WTC11 (cell line): Measurements from ENCODE around the gene EML6. TPM values are rescaled to one million over a fixed set of nuclear protein-coding genes. Genes with fewer than 3 reads are reported as not detected.

ENCODE experiments used
- ATAC-seq: fragments of 200-7000 bp; cut with Tn5 transposase; 2 replicates; pipeline ENCODE4 v1.10.0; 2021; ENCODE audit warnings: mild to moderate bottlenecking, moderate library complexity
- CTCF ChIA-PET: fragments of 300-600 bp; sonication (Branson Sonifier 250); formaldehyde crosslinking; loops from one replicate; lab custom pipeline; 2021; ENCODE audit warnings: antibody characterized with exemption; lab: Charles Lee
- POLR2A ChIA-PET: fragments of 350-600 bp; sonication (Branson Sonifier 250); formaldehyde crosslinking; loops from one replicate; lab custom pipeline; 2021; ENCODE audit warnings: antibody characterized with exemption; lab: Charles Lee
- DNase-seq: peaks from one replicate; pipeline ENCODE4 v3.0.0; 2021; ENCODE audit warnings: low spot score
- H3K27ac Mint-ChIP-seq: 2 replicates; pipeline ENCODE4 v1.8.0; 2021; ENCODE audit warnings: mixed read lengths
- H3K27me3 Mint-ChIP-seq: 2 replicates; pipeline ENCODE4 v1.8.0; 2021; ENCODE audit warnings: low read depth, mild to moderate bottlenecking, moderate library complexity, mixed read lengths
- H3K36me3 Mint-ChIP-seq: 2 replicates; pipeline ENCODE4 v1.8.0; 2021; ENCODE audit warnings: mixed read lengths
- H3K4me1 Mint-ChIP-seq: 2 replicates; pipeline ENCODE4 v1.8.0; 2022; ENCODE audit warnings: mixed read lengths
- H3K4me3 Mint-ChIP-seq: 2 replicates; pipeline ENCODE4 v1.8.0; 2021; ENCODE audit warnings: mild to moderate bottlenecking, moderate library complexity, mixed read lengths
- H3K9me3 Mint-ChIP-seq: 2 replicates; pipeline ENCODE4 v1.8.0; 2021; ENCODE audit warnings: mixed read lengths
- ARID4B ChIP-seq: sonication (generic); formaldehyde crosslinking; IDR thresholded peaks from 2 replicates; pipeline ENCODE4 v1.8.0; 2023; ENCODE audit warnings: missing genetic modification reagents, mild to moderate bottlenecking, borderline replicate concordance
- E2F5 ChIP-seq: sonication (generic); formaldehyde crosslinking; IDR thresholded peaks from 2 replicates; pipeline ENCODE4 v1.8.1; 2022; ENCODE audit warnings: mild to moderate bottlenecking, moderate library complexity, missing genetic modification reagents
- NFATC4 ChIP-seq: fragments of 250-450 bp; sonication (Bioruptor Pico); IDR thresholded peaks from 2 replicates; pipeline ENCODE4 v1.9.0; 2021; ENCODE audit warnings: mild to moderate bottlenecking
- SOX15 ChIP-seq: fragments of 250-450 bp; sonication (Bioruptor Pico); IDR thresholded peaks from 2 replicates; pipeline ENCODE4 v1.9.0; 2021; ENCODE audit warnings: mild to moderate bottlenecking
- ZMAT4 ChIP-seq: fragments of 250-450 bp; sonication (Bioruptor Pico); IDR thresholded peaks from 2 replicates; pipeline ENCODE4 v1.9.0; 2021; ENCODE audit warnings: mild to moderate bottlenecking
- ZNF219 ChIP-seq: sonication (generic); formaldehyde crosslinking; IDR thresholded peaks from 2 replicates; pipeline ENCODE4 v1.8.0; 2023; ENCODE audit warnings: missing genetic modification reagents, mild to moderate bottlenecking, borderline replicate concordance
- ZNF317 ChIP-seq: sonication (generic); formaldehyde crosslinking; IDR thresholded peaks from 2 replicates; pipeline ENCODE4 v1.8.1; 2023; ENCODE audit warnings: low read depth, mild to moderate bottlenecking, moderate library complexity, missing genetic modification reagents, borderline replicate concordance
- ZNF416 ChIP-seq: fragments of 250-450 bp; sonication (Bioruptor Pico); IDR thresholded peaks from 2 replicates; pipeline ENCODE4 v1.9.0; 2021; ENCODE audit warnings: mild to moderate bottlenecking, inconsistent platforms
- ZNF671 ChIP-seq: fragments of 250-450 bp; sonication (Bioruptor Pico); IDR thresholded peaks from 2 replicates; pipeline ENCODE4 v1.8.0; 2021; ENCODE audit warnings: mild to moderate bottlenecking
- total RNA-seq: library from RNA; stranded (reverse); gene quantifications from 3 replicates; pipeline ENCODE4 v1.2.3, GENCODE V29; 2021
- TF ChIP-seq, protein P1 (sequence below): fragments of 250-450 bp; sonication (Bioruptor Pico); IDR thresholded peaks from 2 replicates; pipeline ENCODE4 v1.9.0; 2021; ENCODE audit warnings: mild to moderate bottlenecking, borderline replicate concordance

EML6 gene
- total RNA-seq, 1 experiment from 2014 or later, result 2.1 TPM

GRCh38 chr2:54741250-54741649 lies 17.8 kb downstream of the EML6 start:
- ChIA-PET CTCF (interaction anchor here (1.4 kb wide), 1 partner anchor 76 kb away, joined by 3 read pairs; no protein-coding TSS in a partner anchor), POLR2A (no interaction called here)
- Mint-ChIP-seq H3K36me3 (no peaks in the 10 kb centered on the region), H3K27me3 (no peaks in the 10 kb centered on the region), H3K27ac (no peak overlapping the region), H3K9me3 (no peaks in the 10 kb centered on the region), H3K4me1 (no peaks in the 10 kb centered on the region), H3K4me3 (no peak overlapping the region)
- DNase-seq, result no peak
- no peak for ATAC-seq
- no peak for TF ChIP-seq ZMAT4 (CRISPR knock-in tag)
- TF ChIP-seq ARID4B (CRISPR knock-in tag), result no peak
- TF ChIP-seq, protein P1, sequence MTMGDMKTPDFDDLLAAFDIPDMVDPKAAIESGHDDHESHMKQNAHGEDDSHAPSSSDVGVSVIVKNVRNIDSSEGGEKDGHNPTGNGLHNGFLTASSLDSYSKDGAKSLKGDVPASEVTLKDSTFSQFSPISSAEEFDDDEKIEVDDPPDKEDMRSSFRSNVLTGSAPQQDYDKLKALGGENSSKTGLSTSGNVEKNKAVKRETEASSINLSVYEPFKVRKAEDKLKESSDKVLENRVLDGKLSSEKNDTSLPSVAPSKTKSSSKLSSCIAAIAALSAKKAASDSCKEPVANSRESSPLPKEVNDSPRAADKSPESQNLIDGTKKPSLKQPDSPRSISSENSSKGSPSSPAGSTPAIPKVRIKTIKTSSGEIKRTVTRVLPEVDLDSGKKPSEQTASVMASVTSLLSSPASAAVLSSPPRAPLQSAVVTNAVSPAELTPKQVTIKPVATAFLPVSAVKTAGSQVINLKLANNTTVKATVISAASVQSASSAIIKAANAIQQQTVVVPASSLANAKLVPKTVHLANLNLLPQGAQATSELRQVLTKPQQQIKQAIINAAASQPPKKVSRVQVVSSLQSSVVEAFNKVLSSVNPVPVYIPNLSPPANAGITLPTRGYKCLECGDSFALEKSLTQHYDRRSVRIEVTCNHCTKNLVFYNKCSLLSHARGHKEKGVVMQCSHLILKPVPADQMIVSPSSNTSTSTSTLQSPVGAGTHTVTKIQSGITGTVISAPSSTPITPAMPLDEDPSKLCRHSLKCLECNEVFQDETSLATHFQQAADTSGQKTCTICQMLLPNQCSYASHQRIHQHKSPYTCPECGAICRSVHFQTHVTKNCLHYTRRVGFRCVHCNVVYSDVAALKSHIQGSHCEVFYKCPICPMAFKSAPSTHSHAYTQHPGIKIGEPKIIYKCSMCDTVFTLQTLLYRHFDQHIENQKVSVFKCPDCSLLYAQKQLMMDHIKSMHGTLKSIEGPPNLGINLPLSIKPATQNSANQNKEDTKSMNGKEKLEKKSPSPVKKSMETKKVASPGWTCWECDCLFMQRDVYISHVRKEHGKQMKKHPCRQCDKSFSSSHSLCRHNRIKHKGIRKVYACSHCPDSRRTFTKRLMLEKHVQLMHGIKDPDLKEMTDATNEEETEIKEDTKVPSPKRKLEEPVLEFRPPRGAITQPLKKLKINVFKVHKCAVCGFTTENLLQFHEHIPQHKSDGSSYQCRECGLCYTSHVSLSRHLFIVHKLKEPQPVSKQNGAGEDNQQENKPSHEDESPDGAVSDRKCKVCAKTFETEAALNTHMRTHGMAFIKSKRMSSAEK (CRISPR knock-in tag), result no peak
- TF ChIP-seq E2F5 (CRISPR knock-in tag), result no peak
- TF ChIP-seq, all 79 proteins: peak for 0

- CTCF ChIA-PET, result interaction anchor here (0.6 kb wide), 1 partner anchor 417 kb away, joined by 4 read pairs; no protein-coding TSS in a partner anchor
- ATAC-seq, result no peak
Observed at GRCh38 chr2:54750040-54750439, 26.6 kb downstream of the EML6 start.

DNA sequence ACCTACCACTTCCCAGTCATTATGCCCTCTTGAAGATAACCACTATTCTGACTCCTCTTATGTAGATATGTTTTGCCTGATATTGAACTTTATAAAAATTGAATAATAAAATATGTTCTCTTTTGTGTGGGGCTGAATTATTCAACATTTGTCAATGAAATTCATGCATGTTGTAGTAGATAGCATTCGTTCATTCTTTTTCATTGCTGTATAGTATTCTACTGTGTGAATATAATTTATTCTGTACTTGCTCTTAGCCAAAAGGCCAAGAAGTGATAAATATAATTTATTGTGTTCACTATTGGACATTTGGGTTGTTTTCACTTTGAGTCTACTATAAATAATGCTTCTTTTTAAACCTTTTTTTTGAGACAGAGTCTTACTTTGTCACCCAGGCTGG lies 29.0 kb downstream of the EML6 start:
- no peak for ATAC-seq

More at GRCh38 chr2:54750040-54750439, 26.6 kb downstream of the EML6 start:
- no peaks in the 10 kb centered on the region for H3K4me1 Mint-ChIP-seq
- DNase-seq, result no peak
- POLR2A ChIA-PET, result no interaction called here
- TF ChIP-seq SOX15 (CRISPR knock-in tag), result no peak
- TF ChIP-seq ZNF416 (CRISPR knock-in tag), result no peak
- no peak for TF ChIP-seq ZNF317 (CRISPR knock-in tag)
- no peak for TF ChIP-seq ZNF219
- H3K4me3 Mint-ChIP-seq, result no peak overlapping the region
- no peaks in the 10 kb centered on the region; the same call in 1 of the 2 replicates for H3K9me3 Mint-ChIP-seq
- no peak overlapping the region for H3K27ac Mint-ChIP-seq
- H3K36me3 Mint-ChIP-seq, result no peaks in the 10 kb centered on the region
- H3K27me3 Mint-ChIP-seq, result no peaks in the 10 kb centered on the region

More for the DNA sequence above, 29.0 kb downstream of the EML6 start:
- no peak for DNase-seq
- Mint-ChIP-seq H3K4me1 (peaks cover 10% of the 10 kb centered on the region), H3K27me3 (no peaks in the 10 kb centered on the region), H3K9me3 (no peaks in the 10 kb centered on the region; the same call in 1 of the 2 replicates), H3K27ac (no peak overlapping the region), H3K4me3 (no peak overlapping the region), H3K36me3 (no peaks in the 10 kb centered on the region)
- ChIA-PET POLR2A (no interaction called here), CTCF (no interaction called here)
- no peak for TF ChIP-seq NFATC4
- TF ChIP-seq ZNF671 (CRISPR knock-in tag), result no peak
